Mucosa of descending colon (tissue), 3 donors: ENCODE results near the gene ATP5MG. TPM values are rescaled to one million over a fixed set of nuclear protein-coding genes. Genes with fewer than 3 reads are reported as not detected.

Source experiments
- ATAC-seq: fragments of 200-7000 bp; cut with Tn5 transposase; one replicate; pipeline ENCODE4 v1.9.1; 2020; ENCODE audit warnings: mild to moderate bottlenecking, moderate library complexity
- DNase-seq, 3 donors: peaks; one replicate each; pipeline ENCODE4 v3.0.0-alpha.2; 2020
- H3K36me3 ChIP-seq: fragments of 200-600 bp; one replicate; pipeline ENCODE4 v1.8.0; 2021; ENCODE audit warnings: low read depth, mild to moderate bottlenecking
- H3K4me1 ChIP-seq: fragments of 200-600 bp; one replicate; pipeline ENCODE4 v1.8.0; 2021; ENCODE audit warnings: low read depth, mild to moderate bottlenecking
- H3K4me3 ChIP-seq: fragments of 200-600 bp; one replicate; pipeline ENCODE4 v1.8.0; 2021; ENCODE audit warnings: mild to moderate bottlenecking
- H3K9me3 ChIP-seq: fragments of 200-600 bp; one replicate; pipeline ENCODE4 v1.8.0; 2021; ENCODE audit warnings: mild to moderate bottlenecking
- CTCF ChIP-seq: fragments of 200-600 bp; IDR thresholded peaks from one replicate; pipeline ENCODE4 v1.8.0; 2022; ENCODE audit warnings: antibody characterized with exemption, mild to moderate bottlenecking
- intact Hi-C, 2 donors: fragments of 100-400 bp; cut with DNase I in 1 of 2; cut with micrococcal nuclease in 1 of 2; formaldehyde crosslinking; loops; one replicate each; pipeline versions ENCODE4 v1.11.0 to v1.11.1; 2022; cut with DNase I, micrococcal nuclease
- total RNA-seq, 3 donors: library from RNA; stranded (reverse); fragmentation: NEBNext Ultra II Directional in 2 of 3; extraction: Animal tissue kit (Norgen Biotek cat#: 25700) in 2 of 3; gene quantifications; one replicate each; pipeline versions ENCODE4 v1.2.1 to v1.2.4, GENCODE V29; 2021 to 2023
- donor health status: DM: no; HTN: no; CAD: no; lungs with moderate emphysema.
- donor health status: DM: no; HTN: no; CAD: no.
- donor health status: DM: no; HTN: yes; CAD: no.

The ATP5MG gene
- total RNA-seq, 3 donors from 2014 or later: 224 to 287 (median 262) TPM

GRCh38 chr11:118417801-118418200 is 16.4 kb downstream of the ATP5MG start:
- ATAC-seq (no peak), DNase-seq (no peak)
- H3K9me3 ChIP-seq: no peaks in the 10 kb centered on the region
- no peak for TF ChIP-seq CTCF
- no peaks in the 10 kb centered on the region for H3K36me3 ChIP-seq
- peaks cover 9% of the 10 kb centered on the region for H3K4me1 ChIP-seq
- no peak overlapping the region for H3K4me3 ChIP-seq
- intact Hi-C loops: no loop called here

GRCh38 chr11:118418766-118419165 is 17.4 kb downstream of the ATP5MG start:
- ATAC-seq: peak; percentile 89
- no peak for DNase-seq
- Histone ChIP-seq H3K36me3 (no peaks in the 10 kb centered on the region), H3K4me3 (no peak overlapping the region), H3K9me3 (no peaks in the 10 kb centered on the region), H3K4me1 (peaks cover 9% of the 10 kb centered on the region)
- TF ChIP-seq CTCF: no peak
- intact Hi-C loops: no loop called here

- Histone ChIP-seq H3K4me1 (no peaks in the 10 kb centered on the region), H3K36me3 (no peaks in the 10 kb centered on the region), H3K9me3 (no peaks in the 10 kb centered on the region), H3K4me3 (no peak overlapping the region)
- intact Hi-C loops: no loop called here
- ATAC-seq (no peak), DNase-seq (no peak)
- TF ChIP-seq CTCF: no peak
Measured at GRCh38 chr11:118427707-118428106, 26.3 kb downstream of the ATP5MG start.

GRCh38 chr11:118430956-118431355 is 29.6 kb downstream of the ATP5MG start:
- intact Hi-C loops: no loop called here
- ATAC-seq: no peak
- TF ChIP-seq CTCF: no peak
- H3K36me3 ChIP-seq: no peaks in the 10 kb centered on the region
- no peak for DNase-seq
- peaks cover 4% of the 10 kb centered on the region for H3K4me1 ChIP-seq
- H3K4me3 ChIP-seq: no peak overlapping the region
- no peaks in the 10 kb centered on the region for H3K9me3 ChIP-seq

GRCh38 chr11:118434123-118434552 is 32.7 kb downstream of the ATP5MG start:
- Histone ChIP-seq H3K4me3 (no peak overlapping the region), H3K9me3 (no peaks in the 10 kb centered on the region), H3K4me1 (peaks cover 9% of the 10 kb centered on the region), H3K36me3 (no peaks in the 10 kb centered on the region)
- ATAC-seq (no peak), DNase-seq (no peak)
- intact Hi-C loops: no loop called here
- TF ChIP-seq CTCF: no peak
